ENCODE data around the gene CATSPER1.

DNA sequence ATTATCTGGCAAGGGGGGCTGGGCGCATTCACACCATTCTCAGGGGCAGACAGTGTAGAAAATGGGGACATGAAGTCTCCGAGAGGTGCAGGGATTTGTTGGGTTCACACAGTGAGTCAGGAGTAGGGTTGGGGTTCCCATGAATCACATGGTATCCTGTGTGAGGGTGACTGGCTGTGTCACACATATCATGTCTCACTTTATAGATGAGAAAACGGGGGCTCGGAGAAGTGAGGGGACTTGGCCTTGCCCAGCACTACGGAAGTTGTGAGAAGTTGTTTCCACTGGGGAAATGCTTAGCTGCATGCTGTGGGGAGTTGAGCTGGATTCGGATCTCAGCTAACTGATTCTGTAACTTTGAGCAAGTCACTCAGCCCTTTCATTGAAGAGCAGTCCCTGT, 18.5 kb upstream of the CATSPER1 start:
- TF ChIP-seq CTCF (IDR thresholded peaks at IDR 0.05; ENCODE audit: control extremely low read depth in 1 of 3, insufficient read depth in 1 of 3, low read depth in 1 of 3, low read length in 3 of 3) (no peak), SIN3A (conservative IDR thresholded peaks at IDR 0.05 in 1 of 2, IDR thresholded peaks at IDR 0.05 in 1 of 2; ENCODE audit: low read depth in 1 of 2, low read length in 2 of 2) (no peak), CREB1 (IDR thresholded peaks at IDR 0.05) (no peak), SP1 (IDR thresholded peaks at IDR 0.05; ENCODE audit: low read depth, low read length) (no peak), POLR2A (IDR thresholded peaks at IDR 0.05; ENCODE audit: control extremely low read depth in 1 of 2, low read depth in 2 of 2, low read length in 2 of 2) (no peak), JUN (IDR thresholded peaks at IDR 0.05; ENCODE audit: low read depth, low read length) (no peak), ATF3 (IDR thresholded peaks at IDR 0.05; ENCODE audit: insufficient read depth, low read depth, low read length) (no peak), TCF12 (IDR thresholded peaks at IDR 0.05; ENCODE audit: low read depth, low read length) (no peak), TBP (IDR thresholded peaks at IDR 0.05; ENCODE audit: low read depth, low read length) (no peak), BCL11A (IDR thresholded peaks at IDR 0.05; ENCODE audit: low read depth in 2 of 2, low read length in 2 of 2) (no peak), NRF1 (IDR thresholded peaks at IDR 0.05; ENCODE audit: low read depth, low read length) (no peak)
- TF ChIP-seq, protein P1, sequence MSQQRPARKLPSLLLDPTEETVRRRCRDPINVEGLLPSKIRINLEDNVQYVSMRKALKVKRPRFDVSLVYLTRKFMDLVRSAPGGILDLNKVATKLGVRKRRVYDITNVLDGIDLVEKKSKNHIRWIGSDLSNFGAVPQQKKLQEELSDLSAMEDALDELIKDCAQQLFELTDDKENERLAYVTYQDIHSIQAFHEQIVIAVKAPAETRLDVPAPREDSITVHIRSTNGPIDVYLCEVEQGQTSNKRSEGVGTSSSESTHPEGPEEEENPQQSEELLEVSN (IDR thresholded peaks at IDR 0.05): no peak
